Measurements from ENCODE around the gene CLCN1. TPM values are rescaled to one million over a fixed set of nuclear protein-coding genes. Genes with fewer than 3 reads are reported as not detected.

Gene CLCN1
- total and polyA plus RNA-seq, 10 donors: 0.06 to 0.54 (median 0.08) TPM; not detected in 3

- H3K27ac ChIP-seq: no peak overlapping the region
- no peaks in the 10 kb centered on the region for H3K9me3 ChIP-seq
- peak overlapping the region in 6 of 8 donors; percentile 14 to 79 (median 56) for H3K4me3 ChIP-seq
- peaks cover 0 to 19% (median 14%) of the 10 kb centered on the region in 6 donors for H3K4me1 ChIP-seq
- no peaks in the 10 kb centered on the region for H3K36me3 ChIP-seq
- H3K27me3 ChIP-seq (replicated peaks in 1 of 7): peaks cover 0 to 73% (median 38%) of the 10 kb centered on the region in 7 donors
- DNase-seq: no peak
- TF ChIP-seq, protein P1, sequence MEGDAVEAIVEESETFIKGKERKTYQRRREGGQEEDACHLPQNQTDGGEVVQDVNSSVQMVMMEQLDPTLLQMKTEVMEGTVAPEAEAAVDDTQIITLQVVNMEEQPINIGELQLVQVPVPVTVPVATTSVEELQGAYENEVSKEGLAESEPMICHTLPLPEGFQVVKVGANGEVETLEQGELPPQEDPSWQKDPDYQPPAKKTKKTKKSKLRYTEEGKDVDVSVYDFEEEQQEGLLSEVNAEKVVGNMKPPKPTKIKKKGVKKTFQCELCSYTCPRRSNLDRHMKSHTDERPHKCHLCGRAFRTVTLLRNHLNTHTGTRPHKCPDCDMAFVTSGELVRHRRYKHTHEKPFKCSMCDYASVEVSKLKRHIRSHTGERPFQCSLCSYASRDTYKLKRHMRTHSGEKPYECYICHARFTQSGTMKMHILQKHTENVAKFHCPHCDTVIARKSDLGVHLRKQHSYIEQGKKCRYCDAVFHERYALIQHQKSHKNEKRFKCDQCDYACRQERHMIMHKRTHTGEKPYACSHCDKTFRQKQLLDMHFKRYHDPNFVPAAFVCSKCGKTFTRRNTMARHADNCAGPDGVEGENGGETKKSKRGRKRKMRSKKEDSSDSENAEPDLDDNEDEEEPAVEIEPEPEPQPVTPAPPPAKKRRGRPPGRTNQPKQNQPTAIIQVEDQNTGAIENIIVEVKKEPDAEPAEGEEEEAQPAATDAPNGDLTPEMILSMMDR (IDR thresholded peaks at IDR 0.05 in 8 of 11, conservative IDR thresholded peaks at IDR 0.05 in 3 of 11): no peak
- TF ChIP-seq POLR2AphosphoS5 (IDR thresholded peaks at IDR 0.05): no peak
- no peak for TF ChIP-seq POLR2A (IDR thresholded peaks at IDR 0.05)
- 54 to 72% (median 66%) methylated on average over 19 of the region's 19 CpGs for WGBS, 5 donors
- intact Hi-C loops (cut with DNase I; ENCODE audit: low total_unique reads): no loop called here
These were observed 47.4 kb downstream of the CLCN1 start for GRCh38 chr7:143363016-143363937.

DNA sequence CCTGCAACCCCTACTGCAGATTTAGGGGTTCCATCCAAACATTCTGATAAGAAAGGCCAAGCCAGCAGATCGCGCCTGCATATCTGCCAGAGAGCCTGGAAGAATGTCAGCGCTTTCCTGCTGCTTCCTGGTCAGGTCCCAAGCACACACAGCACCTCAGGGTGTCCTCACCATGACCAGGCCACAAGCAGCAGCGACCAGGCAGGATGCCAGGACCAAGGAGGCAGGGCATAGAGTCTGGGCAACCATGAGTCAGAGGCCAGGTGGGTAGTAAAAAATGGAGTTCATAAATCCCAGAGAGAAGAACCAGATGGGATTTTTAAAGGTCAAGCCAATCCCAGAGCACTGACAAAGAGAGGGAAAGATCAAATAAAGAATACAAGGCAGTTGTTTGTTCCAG is 52.1 kb downstream of the CLCN1 start:
- H3K4me1 ChIP-seq: peaks cover 0 to 18% (median 13%) of the 10 kb centered on the region in 6 donors
- H3K4me3 ChIP-seq: no peak overlapping the region
- no peak overlapping the region for H3K27ac ChIP-seq
- H3K9me3 ChIP-seq: no peaks in the 10 kb centered on the region
- no peak for DNase-seq
- H3K27me3 ChIP-seq (replicated peaks in 1 of 7): peaks cover 0 to 30% (median 22%) of the 10 kb centered on the region in 7 donors
- TF ChIP-seq POLR2A (IDR thresholded peaks at IDR 0.05): no peak
- TF ChIP-seq POLR2AphosphoS5 (IDR thresholded peaks at IDR 0.05): no peak
- TF ChIP-seq, protein P1 (IDR thresholded peaks at IDR 0.05 in 8 of 11, conservative IDR thresholded peaks at IDR 0.05 in 3 of 11): no peak
- WGBS, 5 donors: 81 to 93% (median 89%) methylated on average over 4 of the region's 4 CpGs
- no peaks in the 10 kb centered on the region for H3K36me3 ChIP-seq
- intact Hi-C loops (cut with DNase I; ENCODE audit: low total_unique reads): no loop called here

GRCh38 chr7:143368387-143368786 is 52.5 kb downstream of the CLCN1 start:
- Histone ChIP-seq H3K36me3 (no peaks in the 10 kb centered on the region), H3K4me1 (peaks cover 0 to 19% (median 13%) of the 10 kb centered on the region in 6 donors), H3K27me3 (replicated peaks in 1 of 7) (peaks cover 0 to 26% (median 18%) of the 10 kb centered on the region in 7 donors), H3K27ac (no peak overlapping the region), H3K4me3 (no peak overlapping the region), H3K9me3 (no peaks in the 10 kb centered on the region)
- TF ChIP-seq POLR2AphosphoS5 (IDR thresholded peaks at IDR 0.05) (no peak), POLR2A (IDR thresholded peaks at IDR 0.05) (no peak)
- TF ChIP-seq, protein P1 (IDR thresholded peaks at IDR 0.05 in 8 of 11, conservative IDR thresholded peaks at IDR 0.05 in 3 of 11): no peak
- 89 to 100% (median 100%) methylated on average over 1 of the region's 1 CpG for WGBS, 5 donors
- no peak for DNase-seq
- intact Hi-C loops (cut with DNase I; ENCODE audit: low total_unique reads): no loop called here
